Non-pigmented ciliary epithelial cell (primary cell): ENCODE data around the gene TBC1D22A.

Experiments
- DNase-seq: peaks from one replicate; pipeline ENCODE4 v3.0.0-alpha.2; 2010; ENCODE audit warnings: low read depth

TBC1D22A gene

DNA sequence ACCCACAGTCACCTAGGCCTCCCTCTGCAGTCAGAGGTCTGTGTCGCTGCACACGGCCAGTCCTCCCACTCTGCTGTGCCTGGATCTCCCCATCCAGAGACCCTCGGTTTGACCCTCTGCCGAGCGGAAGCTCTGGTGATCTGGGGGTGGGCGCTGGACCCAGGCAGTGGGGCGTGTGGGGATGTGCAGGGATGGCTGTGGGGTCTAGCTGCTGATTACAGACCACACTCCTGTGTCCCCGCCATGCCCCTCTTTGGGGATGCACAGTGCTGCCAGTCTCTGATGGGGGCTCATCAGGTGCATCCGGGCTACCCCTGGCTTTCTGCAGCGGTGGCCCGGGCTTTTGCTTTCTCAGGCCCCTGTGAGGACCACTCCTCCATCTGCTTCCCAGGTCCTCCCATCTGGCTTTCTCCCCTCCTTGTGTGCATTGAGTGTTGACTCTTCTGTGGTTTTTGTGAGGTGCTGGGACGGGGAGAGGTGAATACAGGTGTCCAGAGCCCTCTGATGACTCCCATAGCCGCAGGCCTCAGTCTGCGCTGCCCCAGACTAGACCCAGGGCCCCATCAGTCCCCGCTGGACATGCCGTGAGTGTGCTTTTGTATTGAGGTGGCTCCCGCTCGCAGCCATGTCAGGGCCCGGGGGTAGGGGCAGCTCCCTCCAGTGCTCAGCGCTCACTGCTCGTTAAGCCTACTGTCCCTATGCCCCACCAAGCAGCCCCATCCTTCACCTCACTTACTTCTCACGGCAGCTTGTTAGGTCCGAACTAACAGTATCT, 251.6 kb downstream of the TBC1D22A start:
- no peak for DNase-seq

DNA sequence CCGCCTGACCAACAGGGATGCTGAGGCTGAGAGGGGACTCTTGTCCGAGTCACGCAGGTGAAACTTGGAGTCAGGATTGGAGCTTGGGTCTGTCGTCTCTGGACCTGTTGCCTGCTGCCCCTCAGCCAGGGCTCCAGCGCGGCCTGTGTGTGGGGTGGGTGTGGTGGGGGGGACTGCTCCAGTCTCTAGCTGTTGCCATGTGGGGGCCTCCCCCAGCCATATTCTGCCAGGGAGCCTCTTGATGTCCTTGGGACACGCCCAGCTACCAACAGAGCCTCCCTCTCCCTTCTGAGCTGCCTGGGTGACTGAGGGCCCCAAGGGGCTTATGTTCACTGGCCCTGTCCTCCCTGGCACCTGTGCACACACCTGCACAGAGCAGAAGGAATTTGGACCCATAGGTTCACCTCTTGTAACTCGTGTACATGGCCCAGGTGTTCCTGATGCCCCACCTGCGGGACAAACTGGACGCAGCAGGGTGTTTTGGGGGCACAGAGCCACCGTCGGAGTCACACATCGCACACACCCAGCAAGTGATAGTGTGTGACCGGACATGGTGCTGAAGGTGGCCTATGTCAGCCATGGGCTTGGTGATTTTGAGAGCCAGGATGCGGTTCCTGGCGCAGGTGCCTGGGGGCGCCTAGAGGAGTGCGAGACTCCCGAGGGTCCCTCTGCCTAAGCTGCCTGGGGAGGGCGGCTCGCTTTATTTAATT, 252.3 kb downstream of the TBC1D22A start:
- DNase-seq, result no peak

DNA sequence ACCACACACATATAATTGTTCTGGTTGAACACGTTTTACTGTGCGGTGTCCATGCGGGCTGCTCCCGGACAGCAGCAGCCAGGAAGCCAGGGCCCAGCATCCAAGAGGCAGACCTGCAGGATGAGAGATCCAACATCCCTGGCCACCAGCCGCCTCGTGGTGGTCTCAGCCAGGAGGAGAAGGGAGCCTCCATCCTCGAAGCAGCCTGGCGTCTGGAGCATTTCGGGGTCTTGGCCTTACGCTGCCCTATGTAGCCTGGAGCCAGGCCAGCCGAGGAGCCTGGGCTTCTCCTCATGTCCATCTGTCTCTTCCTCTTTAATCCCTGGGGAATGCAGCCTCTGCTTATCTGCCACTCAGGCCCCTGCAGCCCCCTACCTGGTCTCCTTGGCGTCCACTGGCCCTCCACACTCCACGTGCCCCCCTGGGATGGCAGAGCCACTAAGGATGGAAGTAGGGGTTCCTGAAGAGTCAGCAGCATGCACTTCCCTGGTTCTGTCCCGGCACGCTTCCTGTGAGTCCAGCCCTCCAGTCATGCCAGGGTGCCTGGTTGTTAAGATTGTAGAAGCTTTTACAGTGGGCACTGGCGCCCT, 253.2 kb downstream of the TBC1D22A start:
- DNase-seq, result no peak

DNA sequence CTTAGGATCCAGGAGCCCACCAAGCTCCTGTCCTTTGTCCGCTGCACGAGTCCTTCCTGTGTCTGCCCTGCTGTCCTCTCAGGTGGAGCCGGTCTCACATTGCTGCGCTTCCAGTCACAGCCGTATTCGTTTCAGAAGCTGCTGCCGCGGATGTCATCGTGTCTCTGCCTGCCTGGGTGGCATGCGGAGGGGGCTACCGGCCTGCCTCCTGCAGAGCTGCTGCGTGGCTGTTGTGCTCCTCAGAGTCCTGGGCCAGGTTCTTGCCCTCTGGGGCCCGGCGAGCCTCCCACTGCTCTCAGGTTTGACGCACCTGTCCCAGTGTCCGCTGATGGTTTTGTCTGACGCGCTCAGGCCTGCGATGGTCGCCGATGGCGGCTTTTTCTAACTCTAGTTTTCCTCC, 254.2 kb downstream of the TBC1D22A start:
- no peak for DNase-seq

DNA sequence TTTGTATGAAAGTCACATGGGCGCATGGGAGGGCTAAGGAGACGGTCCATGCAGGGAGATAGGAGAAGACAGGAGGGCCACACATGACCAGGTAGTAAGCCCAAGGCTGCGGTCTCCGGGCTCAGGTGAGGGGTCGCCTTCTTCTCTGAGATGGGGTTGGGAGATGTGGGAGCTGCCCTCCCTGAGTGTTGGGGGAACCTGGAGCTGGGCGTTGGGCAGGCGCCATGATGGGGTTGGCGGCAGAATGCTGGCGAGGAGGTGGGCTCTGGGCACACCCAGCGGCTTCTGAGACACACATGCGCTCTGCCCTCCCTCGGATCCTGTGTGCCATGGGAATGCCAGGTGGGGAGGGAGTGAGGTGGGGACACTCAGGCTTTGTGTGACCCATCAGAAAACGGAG, 254.8 kb downstream of the TBC1D22A start:
- no peak for DNase-seq

DNA sequence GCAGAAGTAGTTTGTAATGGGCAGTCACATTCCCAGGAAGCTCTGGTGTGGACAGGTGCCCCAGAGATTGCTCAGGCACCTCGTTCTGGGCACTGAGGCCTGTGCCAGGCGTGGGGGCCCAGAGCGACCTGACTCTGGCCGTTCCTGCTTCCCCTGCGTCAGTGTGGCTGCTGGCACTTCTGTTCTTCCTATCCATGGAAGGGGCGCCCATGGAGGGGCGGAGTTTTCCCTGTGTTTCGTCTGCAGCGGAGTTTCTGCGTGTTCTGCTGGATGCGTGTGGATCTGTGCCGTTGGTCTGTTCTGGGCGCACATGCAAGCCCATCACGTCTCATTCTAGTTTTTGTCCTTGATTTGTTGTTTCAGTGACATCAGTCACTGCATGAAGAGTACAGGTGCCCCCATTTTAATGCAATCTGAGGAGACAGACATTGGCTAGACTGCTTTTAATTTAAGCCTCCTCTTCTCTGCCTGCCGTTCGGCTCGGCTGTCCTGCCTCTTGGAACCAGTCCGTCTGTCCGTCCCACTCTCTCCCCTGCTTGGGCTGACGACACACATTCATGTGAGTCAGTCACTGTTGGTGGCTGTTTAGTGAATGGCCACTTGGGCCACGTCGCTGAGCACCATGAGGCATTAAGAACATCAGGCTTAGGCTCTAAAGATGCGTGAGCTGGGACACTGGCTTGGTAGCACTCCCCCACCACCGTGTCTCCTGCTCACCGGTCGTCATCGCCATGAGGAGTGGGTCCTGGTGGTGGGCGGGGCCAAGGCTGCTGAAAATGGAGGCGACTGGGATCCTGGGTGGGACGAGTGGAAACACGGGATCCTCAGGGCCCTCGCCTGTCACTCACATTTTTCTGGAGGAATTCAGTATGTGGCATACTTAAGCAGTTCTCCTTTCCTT, 255.8 kb downstream of the TBC1D22A start:
- DNase-seq, result no peak

DNA sequence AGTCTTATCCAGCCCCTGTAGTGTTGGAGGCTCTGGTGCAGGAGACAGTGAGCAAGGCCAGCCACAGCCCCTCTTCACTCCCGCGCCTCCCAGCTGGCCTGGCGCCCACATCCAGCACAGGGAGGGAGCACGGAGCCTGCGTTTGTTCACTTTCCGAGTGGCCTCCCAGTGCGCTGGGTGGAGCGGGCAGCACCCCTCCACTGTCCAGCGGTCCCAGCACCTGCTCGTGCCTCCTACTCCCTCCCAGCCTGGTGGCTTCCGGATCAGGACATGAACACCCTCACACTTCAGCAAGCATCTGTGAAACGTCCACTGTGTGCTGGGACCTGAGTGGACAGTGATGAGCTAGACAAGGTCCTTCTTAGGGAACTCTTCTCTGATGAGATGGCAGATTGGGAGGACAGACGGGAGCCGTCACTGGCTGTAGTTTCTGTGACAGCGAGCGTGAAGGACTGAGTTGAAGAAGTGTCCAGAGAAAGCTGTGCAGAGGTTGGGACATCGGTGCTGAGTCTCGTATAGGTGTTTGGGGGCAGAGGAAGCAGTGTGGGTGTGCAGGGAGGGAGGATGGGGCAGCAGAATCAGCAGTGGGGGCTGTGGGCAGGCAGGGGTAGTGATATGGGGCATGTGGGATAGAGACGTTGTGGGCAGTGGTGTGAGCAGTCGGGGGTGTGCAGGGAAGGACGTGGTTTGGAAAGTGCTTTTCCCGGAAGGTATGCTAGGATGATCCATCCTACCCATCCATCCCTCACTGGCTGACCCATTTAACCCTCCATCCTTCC, 256.8 kb downstream of the TBC1D22A start:
- no peak for DNase-seq

DNA sequence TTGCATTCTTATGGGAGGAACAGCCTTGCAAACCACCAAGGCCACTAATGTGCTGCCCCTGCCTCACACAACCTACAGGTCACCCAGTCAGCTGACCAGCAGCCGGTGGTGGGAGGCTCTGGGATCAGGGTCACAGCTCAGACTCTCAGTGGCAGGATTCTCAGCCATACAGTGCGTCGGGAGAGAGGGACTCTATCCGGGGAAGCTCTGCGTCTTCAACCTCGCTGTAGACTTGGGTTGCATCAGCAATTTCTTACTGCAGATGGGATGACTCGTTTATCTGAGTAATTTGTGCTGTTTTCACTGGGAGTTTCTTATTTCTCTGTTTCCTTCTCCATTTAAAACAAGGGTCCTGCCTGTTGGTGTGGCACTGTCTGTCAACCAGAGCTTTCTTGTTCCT, 257.7 kb downstream of the TBC1D22A start:
- DNase-seq, result no peak

DNA sequence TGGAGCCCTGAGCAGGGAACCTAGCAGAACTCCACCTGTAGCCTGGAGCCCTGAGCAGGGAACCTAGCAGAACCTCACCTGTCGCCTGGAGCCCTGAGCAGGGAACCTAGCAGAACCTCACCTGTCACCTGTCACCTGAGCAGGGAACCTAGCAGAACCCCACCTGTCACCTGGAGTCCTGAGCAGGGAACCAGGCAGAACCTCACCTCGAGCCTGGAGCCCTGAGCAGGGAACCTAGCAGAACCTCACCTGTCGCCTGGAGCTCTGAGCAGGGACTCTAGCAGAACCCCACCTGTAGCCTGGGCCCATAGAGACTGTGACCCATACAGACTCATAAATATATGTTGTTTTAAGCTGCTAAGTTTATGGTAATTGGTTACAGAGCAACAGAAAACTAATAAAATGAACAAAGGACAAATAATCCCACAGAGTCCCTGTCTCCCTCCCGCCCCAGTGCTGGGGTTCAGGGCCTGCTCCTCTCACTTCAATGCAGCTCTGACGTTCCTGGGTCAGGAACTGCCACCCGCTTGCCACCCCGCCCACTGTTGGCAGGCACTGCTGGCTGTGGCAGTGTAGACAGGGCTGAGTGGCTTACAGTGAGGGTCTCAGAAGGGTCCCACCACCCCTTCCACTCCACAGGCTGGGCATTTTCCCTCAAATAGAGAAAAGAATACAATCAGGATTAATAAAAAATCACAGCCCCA, 259.1 kb downstream of the TBC1D22A start:
- no peak for DNase-seq

DNA sequence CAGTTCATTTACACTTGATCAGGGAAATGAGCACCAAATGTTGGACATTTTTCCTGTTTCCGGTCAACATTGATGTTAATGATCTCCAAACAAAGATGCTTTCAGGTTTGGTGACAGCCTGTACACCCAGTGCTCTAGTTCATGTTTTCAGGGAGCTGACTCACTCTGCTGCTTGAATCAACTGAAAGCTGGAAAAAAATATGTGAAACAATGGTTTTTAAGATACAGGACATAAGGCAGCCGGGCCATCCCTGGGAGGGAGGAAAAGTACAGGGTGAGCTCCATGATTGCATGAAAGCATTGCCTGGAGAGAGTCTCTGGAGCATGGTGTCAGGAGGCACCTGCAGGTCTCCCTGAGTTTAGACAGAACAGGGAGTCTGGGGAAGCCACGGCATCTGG, 259.6 kb downstream of the TBC1D22A start:
- no peak for DNase-seq

DNA sequence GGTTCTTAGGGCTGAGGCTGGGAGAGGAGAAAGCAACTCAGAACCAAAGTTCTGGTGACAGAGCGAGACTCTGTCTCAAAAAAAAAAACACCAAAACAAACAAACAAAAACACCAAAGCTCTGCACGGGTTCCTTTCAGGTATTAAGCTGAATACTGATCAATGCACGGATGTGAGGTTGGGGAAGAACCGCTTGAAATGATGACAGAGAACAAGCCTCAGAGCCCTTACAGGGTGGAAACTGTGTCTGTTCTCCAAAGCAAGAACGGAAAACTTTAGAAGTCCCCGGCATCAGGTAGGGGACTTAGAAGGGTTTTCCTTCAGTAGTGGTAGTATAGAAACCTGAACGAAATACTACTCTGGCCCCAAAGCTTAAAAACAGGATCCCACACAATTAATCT, 260.0 kb downstream of the TBC1D22A start:
- no peak for DNase-seq

DNA sequence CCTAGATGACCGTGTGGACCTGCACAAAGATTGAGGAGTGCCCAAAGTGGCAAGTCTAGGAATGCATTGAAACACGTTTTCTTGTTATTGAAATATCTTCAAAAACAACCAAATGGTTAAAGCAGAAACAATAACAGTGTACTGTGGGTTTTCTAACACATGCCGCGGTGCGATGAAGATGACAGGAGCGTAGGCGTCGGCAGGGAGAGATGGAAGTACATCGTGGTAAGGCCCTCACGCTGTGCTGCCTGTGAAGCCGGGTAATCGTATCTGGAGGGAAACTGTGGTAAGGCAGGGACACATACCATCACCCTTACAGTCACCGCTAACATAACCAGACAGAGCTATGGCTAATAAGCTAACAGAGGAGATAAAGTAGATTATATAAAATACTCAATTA, 261.4 kb downstream of the TBC1D22A start:
- no peak for DNase-seq

DNA sequence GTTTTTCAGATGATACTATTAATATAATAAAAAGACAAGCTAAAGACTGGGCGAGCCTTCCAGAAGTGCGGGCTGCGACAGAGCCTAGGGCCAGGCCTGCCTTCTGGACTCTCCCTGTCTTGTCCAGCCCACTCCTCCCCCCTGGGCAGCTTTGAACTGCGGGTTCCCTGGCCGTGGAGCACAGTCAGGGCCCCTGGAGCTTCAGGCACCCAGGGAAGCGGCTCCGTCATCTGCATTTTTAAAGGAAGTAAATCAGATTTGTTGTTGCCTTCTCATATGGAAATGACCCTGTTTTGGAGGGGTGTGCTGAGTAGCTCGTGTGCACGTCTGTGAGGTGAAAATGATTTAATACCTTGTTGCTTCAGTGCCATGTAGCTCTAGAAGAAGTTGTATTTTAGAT, 265.3 kb downstream of the TBC1D22A start:
- DNase-seq, result no peak

DNA sequence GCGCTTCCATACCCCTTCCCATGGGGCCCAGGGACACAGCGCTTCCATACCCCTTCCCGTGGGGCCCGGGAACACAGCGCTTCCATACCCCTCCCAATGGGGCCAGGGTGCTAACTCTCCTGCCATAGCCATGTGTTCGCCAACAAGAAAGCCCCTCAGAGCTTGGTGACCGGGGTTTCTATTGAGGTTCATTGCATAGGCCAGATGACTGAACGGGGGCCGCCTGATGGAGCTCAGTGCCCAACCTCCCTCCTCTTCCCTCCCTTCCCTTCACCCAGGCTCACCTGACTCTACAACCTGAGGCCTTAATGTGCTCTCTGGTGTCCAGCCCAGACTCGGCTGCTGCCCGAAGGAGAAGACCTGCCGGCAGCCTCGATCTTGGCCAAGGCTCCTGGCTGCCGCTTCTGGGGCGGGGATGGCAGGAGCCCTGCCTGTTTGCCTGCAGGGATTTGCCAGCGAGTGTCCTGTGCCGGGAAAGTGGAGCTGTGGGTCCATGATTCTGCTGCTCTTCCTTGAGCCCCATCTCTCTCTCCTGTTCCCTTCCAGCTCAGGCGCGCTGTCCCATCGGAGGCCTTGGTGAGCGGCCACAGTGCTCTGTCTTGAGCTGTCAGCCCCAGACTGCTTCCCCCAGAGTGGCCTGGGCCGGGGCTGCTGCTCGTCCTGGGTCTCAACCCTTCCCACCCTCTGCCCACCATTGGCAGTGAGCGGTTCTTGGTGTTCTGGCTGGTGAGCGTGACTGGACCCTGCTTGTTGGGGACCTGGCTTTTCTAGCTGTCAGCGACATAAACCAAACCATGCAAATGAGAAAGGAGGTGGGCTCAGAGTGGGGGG, 267.0 kb downstream of the TBC1D22A start:
- no peak for DNase-seq

DNA sequence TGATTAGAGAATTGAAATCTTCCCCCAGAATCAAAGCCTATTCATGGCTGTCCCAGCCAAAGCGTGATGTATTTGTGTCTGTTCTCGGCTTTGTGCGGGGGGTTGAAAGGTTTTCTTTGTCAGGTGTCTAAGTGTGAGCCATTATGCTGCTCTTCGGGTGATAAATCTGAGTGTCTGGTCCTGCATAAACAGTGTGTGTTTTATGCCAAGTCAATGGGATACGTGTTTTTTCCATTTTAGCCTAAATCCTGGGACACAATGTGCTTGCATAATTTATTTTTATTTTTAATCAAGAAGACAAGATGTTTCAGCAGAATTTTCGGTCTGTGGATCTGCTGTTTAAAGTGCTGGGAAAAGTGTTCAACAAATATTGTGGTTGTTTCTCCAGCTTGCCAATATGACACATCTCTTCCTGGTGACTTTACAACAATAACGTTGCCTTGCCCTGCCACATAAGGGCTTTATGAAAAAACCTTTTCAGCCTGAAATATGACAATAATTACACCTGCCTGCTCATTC, 267.8 kb downstream of the TBC1D22A start:
- DNase-seq, result no peak

DNA sequence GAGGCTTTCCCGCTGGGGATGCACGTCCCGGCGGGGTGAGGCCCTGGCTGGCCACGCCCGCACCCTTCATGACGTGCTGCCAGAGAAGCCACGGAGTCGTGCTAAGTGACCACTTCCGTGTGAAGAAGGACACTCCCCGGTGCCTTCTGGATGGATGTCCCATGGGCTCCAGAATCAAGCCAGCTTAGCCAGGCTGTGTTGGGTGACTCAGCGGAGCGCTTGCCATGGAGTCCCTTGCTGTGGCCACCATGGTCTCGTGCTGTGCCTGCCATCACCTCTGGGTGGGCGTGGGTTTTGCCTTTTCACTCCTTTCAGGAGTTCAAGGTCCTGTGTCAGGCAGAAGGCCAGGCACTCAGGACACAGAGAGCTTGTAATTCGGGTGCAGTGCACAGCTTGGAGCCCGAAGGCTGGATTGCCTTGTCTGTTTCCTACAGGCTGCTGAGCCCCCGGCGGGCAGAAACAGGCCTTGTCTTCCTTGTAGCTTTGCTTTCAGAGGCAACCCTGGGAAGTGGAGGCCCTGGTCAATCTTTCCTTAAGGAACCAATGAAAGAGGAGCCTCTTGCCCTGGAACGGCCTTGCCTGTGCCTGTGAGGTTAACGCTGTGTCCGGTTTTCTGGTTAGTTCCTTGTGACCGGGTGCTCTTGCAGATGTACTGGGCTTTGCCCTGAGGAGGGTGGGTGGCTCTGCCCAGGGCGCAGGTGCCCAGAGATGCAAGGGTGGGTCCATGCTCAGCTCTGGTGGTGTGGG, 268.6 kb downstream of the TBC1D22A start:
- no peak for DNase-seq

DNA sequence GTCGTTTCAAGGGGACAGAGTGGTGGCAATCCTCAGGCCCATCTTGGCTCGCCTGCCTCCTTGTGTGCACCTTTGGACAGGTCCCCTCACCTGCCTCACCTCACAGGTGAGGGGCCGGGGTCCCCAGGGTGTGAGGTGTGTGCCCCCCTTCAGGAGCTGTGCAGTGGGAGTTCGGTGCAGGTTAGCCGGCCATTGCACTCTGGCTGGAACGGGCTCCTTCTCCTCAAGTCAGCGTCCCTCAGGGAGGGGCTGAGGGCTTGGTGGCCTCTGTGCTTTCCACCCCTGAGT, 269.1 kb downstream of the TBC1D22A start:
- no peak for DNase-seq

DNA sequence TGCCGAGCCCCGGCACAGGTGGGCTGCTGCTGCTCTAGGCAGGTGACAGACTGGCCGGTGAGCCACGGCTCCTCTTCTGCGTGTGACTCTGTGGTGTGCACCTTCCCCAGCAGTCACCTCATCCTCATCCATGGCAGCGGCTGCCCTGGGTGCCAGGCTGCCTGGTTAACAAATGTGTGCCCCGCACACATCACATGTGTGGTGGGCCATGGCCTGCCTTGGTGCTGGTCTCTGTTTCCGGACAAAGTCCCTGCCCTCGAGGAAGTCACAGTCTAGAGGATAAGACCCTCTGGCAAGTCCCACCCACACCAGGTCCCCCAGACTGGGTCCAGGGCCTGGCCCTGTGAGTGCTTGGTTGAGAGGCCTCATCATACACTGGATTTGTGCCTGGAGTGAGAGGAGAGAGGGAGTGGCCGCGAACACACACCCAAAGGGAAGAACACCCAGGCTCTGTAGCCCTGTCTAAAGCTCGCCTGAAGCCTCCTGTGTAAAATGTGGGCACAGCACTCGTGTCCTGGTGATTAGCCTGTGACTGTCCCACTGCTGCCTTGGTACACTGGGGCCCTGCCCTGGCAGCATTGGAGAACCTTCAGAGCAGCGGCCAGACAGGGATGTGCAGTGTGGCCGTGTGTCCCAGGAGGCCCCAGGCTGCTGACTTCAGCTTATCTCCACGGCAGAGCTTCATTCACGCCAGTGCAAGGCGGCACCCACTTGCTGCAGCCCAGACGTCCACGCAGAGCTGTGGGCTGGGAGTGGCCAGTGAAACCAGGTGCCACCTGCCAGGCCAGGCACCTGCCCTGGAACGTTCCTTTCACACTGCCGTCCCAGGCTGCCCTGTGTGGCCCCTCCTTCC, 269.9 kb downstream of the TBC1D22A start:
- no peak for DNase-seq
